Measurements from ENCODE around the gene SORCS2. TPM values are rescaled to one million over a fixed set of nuclear protein-coding genes. Genes with fewer than 3 reads are reported as not detected.

Gene SORCS2
- total and polyA plus RNA-seq, 4 donors, result 0.05 to 8.4 (median 1.8) TPM

DNA sequence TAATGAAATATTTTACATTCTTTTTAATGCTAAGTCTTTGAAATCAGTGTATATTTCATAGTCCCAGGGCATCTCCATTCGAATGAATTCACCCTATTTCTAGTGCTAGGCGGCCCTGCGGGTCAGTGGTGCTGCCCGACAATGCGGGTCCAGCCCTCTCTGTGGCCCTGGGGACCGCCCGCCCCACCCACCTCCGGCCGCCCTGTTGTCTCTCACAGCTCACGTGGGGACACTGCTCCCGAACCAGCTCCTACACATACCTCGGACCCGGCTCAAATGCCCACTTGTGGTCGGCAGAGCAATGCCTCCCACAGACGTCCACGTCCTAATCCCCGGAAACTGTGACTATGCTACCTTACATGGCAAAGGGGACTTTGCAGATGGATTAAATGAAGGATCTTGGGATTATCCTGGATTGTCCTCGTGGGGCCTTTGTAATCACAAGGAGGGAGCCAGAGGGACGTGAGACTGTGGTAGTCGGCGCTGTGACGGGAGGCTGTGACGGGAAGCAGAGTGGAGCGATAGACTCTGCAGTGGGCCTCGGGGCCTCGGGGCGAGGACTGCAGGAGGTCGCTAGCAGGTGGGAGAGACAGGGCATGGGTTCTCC lies 334.7 kb downstream of the SORCS2 start:
- no peak for ATAC-seq (ENCODE audit: low FRiP score)
- Histone ChIP-seq H3K4me1 (ENCODE audit: control insufficient read depth in 1 of 2, insufficient read depth in 2 of 2, low read length in 2 of 2) (no peaks in the 10 kb centered on the region), H3K36me3 (ENCODE audit: control insufficient read depth in 1 of 2, insufficient read depth in 2 of 2, low read length in 1 of 2) (no peaks in the 10 kb centered on the region), H3K27me3 (ENCODE audit: control insufficient read depth in 1 of 2, insufficient read depth in 2 of 2, low read length in 1 of 2) (no peaks in the 10 kb centered on the region), H3K27ac (ENCODE audit: low read depth in 1 of 2, low read length in 2 of 2) (no peak overlapping the region), H3K4me3 (ENCODE audit: low read length in 2 of 2) (no peak overlapping the region), H3K9me3 (ENCODE audit: control insufficient read depth, low read length) (no peaks in the 10 kb centered on the region)
- WGBS, 2 donors, result 90 to 91% methylated on average over 28 of the region's 28 CpGs
- intact Hi-C loops (cut with DNase I), result no loop called here
- DNase-seq, result no peak

DNA sequence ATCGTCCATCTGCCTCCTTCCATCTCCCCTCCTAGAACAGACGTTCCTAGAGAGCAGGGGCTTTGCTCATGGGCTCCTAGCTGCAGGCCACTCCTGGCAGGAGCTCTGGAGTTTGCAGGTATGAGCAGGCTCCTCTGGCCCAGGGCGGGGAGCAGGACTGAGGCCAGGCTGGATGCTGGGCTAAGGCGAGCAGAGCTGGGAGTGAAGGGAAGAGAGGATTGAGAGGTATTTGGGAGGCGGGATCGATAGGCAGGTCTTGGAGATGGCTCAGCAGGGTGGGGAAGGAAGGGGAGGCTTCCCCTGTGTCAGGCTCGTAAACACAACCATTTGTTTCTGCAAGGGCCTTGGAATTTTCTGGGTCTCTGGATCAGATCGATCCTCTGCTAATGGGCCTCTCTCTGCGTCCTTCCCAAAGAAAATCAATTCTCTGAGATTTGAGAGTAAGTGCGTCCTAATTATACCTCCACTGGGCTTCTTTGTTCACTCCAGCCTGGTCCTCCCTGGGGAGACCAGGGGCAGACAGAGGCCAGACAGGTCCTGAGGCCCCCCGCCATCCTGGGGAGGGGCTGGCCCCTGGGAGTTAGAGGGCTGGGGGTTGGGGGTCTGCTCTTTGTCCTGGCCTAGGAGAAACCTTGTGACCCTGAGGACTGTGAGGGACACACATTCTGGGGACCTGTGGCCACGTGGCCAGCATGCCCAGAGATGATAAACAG lies 337.2 kb downstream of the SORCS2 start:
- intact Hi-C loops (cut with DNase I), result no loop called here
- DNase-seq, result no peak
- no peaks in the 10 kb centered on the region for H3K4me1 ChIP-seq (ENCODE audit: control insufficient read depth in 1 of 2, insufficient read depth in 2 of 2, low read length in 2 of 2)
- H3K27me3 ChIP-seq (ENCODE audit: control insufficient read depth in 1 of 2, insufficient read depth in 2 of 2, low read length in 1 of 2), result no peaks in the 10 kb centered on the region
- no peak overlapping the region for H3K27ac ChIP-seq (ENCODE audit: low read depth in 1 of 2, low read length in 2 of 2)
- no peaks in the 10 kb centered on the region for H3K36me3 ChIP-seq (ENCODE audit: control insufficient read depth in 1 of 2, insufficient read depth in 2 of 2, low read length in 1 of 2)
- 83 to 87% methylated on average over 12 of the region's 12 CpGs for WGBS, 2 donors
- H3K9me3 ChIP-seq (ENCODE audit: control insufficient read depth, low read length), result no peaks in the 10 kb centered on the region
- H3K4me3 ChIP-seq (ENCODE audit: low read length in 2 of 2), result no peak overlapping the region
- no peak for ATAC-seq (ENCODE audit: low FRiP score)

DNA sequence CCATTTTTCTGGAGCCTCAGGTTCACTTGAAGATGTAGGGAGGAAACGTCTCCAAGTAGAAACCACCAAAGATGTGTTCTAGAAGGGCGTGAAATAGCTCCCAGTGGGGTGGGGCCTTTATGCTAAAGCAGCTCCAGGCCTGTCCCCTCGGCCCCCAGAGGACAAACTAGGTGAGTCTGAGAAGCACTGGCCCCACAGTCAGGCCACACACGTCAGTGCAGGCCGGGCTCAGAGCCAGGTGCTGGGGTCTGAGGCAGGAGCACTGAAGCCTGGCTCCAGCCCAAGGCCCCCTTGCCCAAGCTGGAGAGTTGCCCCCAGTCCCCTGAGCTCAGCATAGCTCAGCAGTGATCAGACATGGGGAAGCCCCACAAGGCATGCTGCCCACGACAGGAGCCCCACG lies 337.7 kb downstream of the SORCS2 start:
- 65 to 72% methylated on average over 7 of the region's 7 CpGs for WGBS, 2 donors
- intact Hi-C loops (cut with DNase I), result no loop called here
- H3K9me3 ChIP-seq (ENCODE audit: control insufficient read depth, low read length), result no peaks in the 10 kb centered on the region
- H3K4me3 ChIP-seq (ENCODE audit: low read length in 2 of 2), result no peak overlapping the region
- no peaks in the 10 kb centered on the region for H3K36me3 ChIP-seq (ENCODE audit: control insufficient read depth in 1 of 2, insufficient read depth in 2 of 2, low read length in 1 of 2)
- no peaks in the 10 kb centered on the region for H3K4me1 ChIP-seq (ENCODE audit: control insufficient read depth in 1 of 2, insufficient read depth in 2 of 2, low read length in 2 of 2)
- DNase-seq, result no peak
- no peaks in the 10 kb centered on the region for H3K27me3 ChIP-seq (ENCODE audit: control insufficient read depth in 1 of 2, insufficient read depth in 2 of 2, low read length in 1 of 2)
- H3K27ac ChIP-seq (ENCODE audit: low read depth in 1 of 2, low read length in 2 of 2), result no peak overlapping the region
- ATAC-seq (ENCODE audit: low FRiP score), result no peak

DNA sequence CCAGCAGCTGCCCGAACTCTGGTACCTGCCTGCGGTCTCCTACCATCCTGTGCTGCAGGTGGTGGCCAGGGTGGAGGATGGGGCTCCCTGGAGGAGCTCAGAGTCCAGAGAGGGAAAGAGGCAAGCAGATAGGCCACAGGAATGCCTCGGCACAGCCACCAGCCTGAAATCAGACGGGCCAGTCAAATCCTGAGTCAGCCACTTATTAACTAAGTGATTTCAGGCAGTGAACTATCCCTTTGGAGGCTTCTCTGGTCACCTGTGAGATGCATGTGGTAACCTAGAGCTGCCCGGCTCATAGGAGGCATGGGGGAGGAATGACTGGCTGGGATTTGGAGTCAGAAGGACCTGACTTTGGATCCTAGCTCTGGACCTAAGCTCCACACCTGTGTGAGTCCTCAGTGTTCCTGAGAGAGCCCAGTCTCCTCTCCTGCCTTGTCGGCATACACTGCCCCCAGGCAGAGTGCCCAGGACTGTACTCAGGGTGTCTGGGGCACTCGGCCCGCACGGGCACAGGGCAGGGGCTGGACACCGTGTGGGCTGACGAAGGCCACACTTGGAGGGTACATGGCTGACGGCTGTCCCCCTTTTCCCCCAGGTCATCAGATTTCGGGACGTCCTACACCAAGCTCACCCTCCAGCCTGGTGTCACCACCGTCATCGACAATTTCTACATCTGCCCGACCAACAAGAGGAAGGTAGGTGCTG lies 338.7 kb downstream of the SORCS2 start:
- no peak overlapping the region for H3K27ac ChIP-seq (ENCODE audit: low read depth in 1 of 2, low read length in 2 of 2)
- no peaks in the 10 kb centered on the region for H3K36me3 ChIP-seq (ENCODE audit: control insufficient read depth in 1 of 2, insufficient read depth in 2 of 2, low read length in 1 of 2)
- ATAC-seq (ENCODE audit: low FRiP score) (no peak), DNase-seq (no peak)
- H3K27me3 ChIP-seq (ENCODE audit: control insufficient read depth in 1 of 2, insufficient read depth in 2 of 2, low read length in 1 of 2), result no peaks in the 10 kb centered on the region
- intact Hi-C loops (cut with DNase I), result no loop called here
- no peaks in the 10 kb centered on the region for H3K4me1 ChIP-seq (ENCODE audit: control insufficient read depth in 1 of 2, insufficient read depth in 2 of 2, low read length in 2 of 2)
- no peak overlapping the region for H3K4me3 ChIP-seq (ENCODE audit: low read length in 2 of 2)
- 93 to 95% methylated on average over 17 of the region's 17 CpGs for WGBS, 2 donors
- H3K9me3 ChIP-seq (ENCODE audit: control insufficient read depth, low read length), result no peaks in the 10 kb centered on the region

DNA sequence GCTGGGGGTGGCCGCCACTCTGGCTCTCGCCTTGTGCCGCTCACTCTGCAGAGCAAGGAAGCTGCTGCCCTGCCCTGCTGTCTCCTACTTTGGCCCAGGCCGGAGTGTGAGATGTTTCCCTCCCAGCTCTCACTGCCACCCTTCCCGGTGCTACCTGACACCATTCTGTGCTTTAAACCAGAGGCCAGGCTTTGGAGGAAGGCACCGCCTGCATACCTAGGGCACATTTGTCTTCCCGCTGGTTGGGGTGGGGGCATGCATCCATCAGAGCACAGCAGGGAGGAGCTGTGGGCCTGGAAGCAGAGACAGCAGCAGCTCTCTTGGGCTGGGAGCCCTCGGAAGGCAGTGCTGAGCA lies 339.3 kb downstream of the SORCS2 start:
- DNase-seq, result no peak
- Histone ChIP-seq H3K27me3 (ENCODE audit: control insufficient read depth in 1 of 2, insufficient read depth in 2 of 2, low read length in 1 of 2) (no peaks in the 10 kb centered on the region), H3K9me3 (ENCODE audit: control insufficient read depth, low read length) (no peaks in the 10 kb centered on the region), H3K27ac (ENCODE audit: low read depth in 1 of 2, low read length in 2 of 2) (no peak overlapping the region), H3K36me3 (ENCODE audit: control insufficient read depth in 1 of 2, insufficient read depth in 2 of 2, low read length in 1 of 2) (no peaks in the 10 kb centered on the region), H3K4me3 (ENCODE audit: low read length in 2 of 2) (no peak overlapping the region), H3K4me1 (ENCODE audit: control insufficient read depth in 1 of 2, insufficient read depth in 2 of 2, low read length in 2 of 2) (no peaks in the 10 kb centered on the region)
- intact Hi-C loops (cut with DNase I), result no loop called here
- ATAC-seq (ENCODE audit: low FRiP score), result no peak
- 90 to 93% methylated on average over 8 of the region's 8 CpGs for WGBS, 2 donors

DNA sequence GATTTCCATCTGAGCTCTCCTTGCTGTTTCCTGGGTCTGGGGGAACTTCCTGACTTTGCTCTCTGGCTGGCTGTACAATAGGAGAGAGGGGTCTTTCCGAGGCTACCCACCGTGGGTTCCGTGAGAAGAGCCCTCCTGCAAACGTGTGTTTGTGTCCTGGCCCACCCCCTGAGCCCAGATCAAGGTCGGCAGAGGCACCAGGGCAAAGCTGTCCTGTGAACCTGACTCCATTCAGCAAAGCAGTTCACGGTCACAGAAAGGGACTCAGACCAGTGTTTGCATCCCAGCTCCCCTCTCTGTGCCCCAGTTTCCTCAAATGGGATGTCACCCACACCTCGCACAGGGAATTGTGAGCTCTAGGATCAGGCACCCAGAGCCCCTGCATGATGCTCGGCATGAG lies 339.7 kb downstream of the SORCS2 start:
- Histone ChIP-seq H3K36me3 (ENCODE audit: control insufficient read depth in 1 of 2, insufficient read depth in 2 of 2, low read length in 1 of 2) (no peaks in the 10 kb centered on the region), H3K4me1 (ENCODE audit: control insufficient read depth in 1 of 2, insufficient read depth in 2 of 2, low read length in 2 of 2) (no peaks in the 10 kb centered on the region), H3K27me3 (ENCODE audit: control insufficient read depth in 1 of 2, insufficient read depth in 2 of 2, low read length in 1 of 2) (no peaks in the 10 kb centered on the region), H3K9me3 (ENCODE audit: control insufficient read depth, low read length) (no peaks in the 10 kb centered on the region), H3K27ac (ENCODE audit: low read depth in 1 of 2, low read length in 2 of 2) (no peak overlapping the region), H3K4me3 (ENCODE audit: low read length in 2 of 2) (no peak overlapping the region)
- no peak for DNase-seq
- ATAC-seq (ENCODE audit: low FRiP score), result no peak
- 86 to 87% methylated on average over 8 of the region's 8 CpGs for WGBS, 2 donors
- intact Hi-C loops (cut with DNase I), result no loop called here

DNA sequence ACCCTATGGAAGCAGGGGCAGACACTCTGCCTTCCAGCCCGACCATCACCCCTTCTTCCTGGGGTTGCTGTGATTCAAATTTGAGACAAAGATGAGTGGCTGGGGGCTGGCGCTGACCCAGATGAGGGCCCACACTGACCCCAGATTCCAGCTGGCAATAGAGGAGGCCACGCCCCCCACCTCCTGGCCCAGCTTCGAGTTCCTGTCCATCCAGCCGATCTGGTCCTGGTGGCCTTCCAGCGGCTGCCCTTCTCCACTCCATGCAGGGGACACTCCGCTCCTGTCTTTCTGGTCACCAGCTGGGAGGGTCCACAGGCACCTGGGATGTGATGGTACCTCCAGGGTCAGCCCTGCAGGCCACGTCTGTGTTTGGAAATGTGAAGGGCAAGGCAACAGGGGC lies 340.9 kb downstream of the SORCS2 start:
- ATAC-seq (ENCODE audit: low FRiP score) (no peak), DNase-seq (no peak)
- no peaks in the 10 kb centered on the region for H3K9me3 ChIP-seq (ENCODE audit: control insufficient read depth, low read length)
- no peaks in the 10 kb centered on the region for H3K36me3 ChIP-seq (ENCODE audit: control insufficient read depth in 1 of 2, insufficient read depth in 2 of 2, low read length in 1 of 2)
- WGBS, 2 donors, result 88 to 91% methylated on average over 8 of the region's 8 CpGs
- no peaks in the 10 kb centered on the region for H3K4me1 ChIP-seq (ENCODE audit: control insufficient read depth in 1 of 2, insufficient read depth in 2 of 2, low read length in 2 of 2)
- H3K27me3 ChIP-seq (ENCODE audit: control insufficient read depth in 1 of 2, insufficient read depth in 2 of 2, low read length in 1 of 2), result no peaks in the 10 kb centered on the region
- no peak overlapping the region for H3K27ac ChIP-seq (ENCODE audit: low read depth in 1 of 2, low read length in 2 of 2)
- intact Hi-C loops (cut with DNase I), result no loop called here
- no peak overlapping the region for H3K4me3 ChIP-seq (ENCODE audit: low read length in 2 of 2)

DNA sequence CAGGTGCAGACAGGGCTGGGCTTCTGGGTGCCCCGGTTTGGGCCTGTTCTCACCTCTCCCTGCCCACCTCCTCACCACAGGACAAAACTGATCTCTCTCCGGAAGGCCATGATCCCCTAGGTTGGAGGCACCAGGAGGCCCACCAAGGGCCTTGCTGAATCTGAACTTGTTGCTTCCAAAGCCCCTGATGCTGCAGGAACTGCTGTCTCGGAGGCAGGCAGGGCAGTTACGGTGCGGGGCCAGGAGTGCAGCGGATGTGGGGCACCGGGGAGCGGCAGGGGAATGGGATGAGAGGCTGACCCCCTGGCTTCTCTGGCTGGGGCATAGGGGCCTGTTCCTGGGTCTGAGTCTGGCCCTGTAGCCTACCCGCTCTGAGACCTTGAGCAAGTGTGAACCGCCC lies 342.8 kb downstream of the SORCS2 start:
- no peak for DNase-seq
- H3K4me3 ChIP-seq (ENCODE audit: low read length in 2 of 2), result no peak overlapping the region
- H3K36me3 ChIP-seq (ENCODE audit: control insufficient read depth in 1 of 2, insufficient read depth in 2 of 2, low read length in 1 of 2), result no peaks in the 10 kb centered on the region
- no peaks in the 10 kb centered on the region for H3K9me3 ChIP-seq (ENCODE audit: control insufficient read depth, low read length)
- no peak for ATAC-seq (ENCODE audit: low FRiP score)
- H3K27me3 ChIP-seq (ENCODE audit: control insufficient read depth in 1 of 2, insufficient read depth in 2 of 2, low read length in 1 of 2), result no peaks in the 10 kb centered on the region
- WGBS, 2 donors, result 92 to 96% methylated on average over 10 of the region's 10 CpGs
- intact Hi-C loops (cut with DNase I), result no loop called here
- H3K4me1 ChIP-seq (ENCODE audit: control insufficient read depth in 1 of 2, insufficient read depth in 2 of 2, low read length in 2 of 2), result no peaks in the 10 kb centered on the region
- no peak overlapping the region for H3K27ac ChIP-seq (ENCODE audit: low read depth in 1 of 2, low read length in 2 of 2)

DNA sequence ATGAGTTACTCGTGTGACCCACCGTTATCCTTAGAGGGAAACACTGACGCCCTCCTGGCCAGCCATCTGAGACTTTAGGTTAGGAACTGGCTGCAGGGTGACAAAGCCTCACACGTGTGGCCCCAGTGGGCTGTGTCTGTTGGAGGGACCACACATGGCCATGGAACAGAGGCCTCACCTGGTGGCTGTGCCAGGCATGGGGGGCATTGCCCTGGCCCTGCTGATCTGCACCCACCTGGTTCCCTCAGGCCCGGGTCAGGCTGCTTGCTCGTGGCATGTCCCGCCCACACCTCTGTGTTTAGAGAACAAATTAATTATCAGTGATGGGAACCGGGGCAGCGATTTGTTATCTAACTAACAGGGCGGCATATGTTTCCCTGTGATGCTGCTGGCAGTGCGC lies 343.3 kb downstream of the SORCS2 start:
- no peaks in the 10 kb centered on the region for H3K9me3 ChIP-seq (ENCODE audit: control insufficient read depth, low read length)
- H3K4me1 ChIP-seq (ENCODE audit: control insufficient read depth in 1 of 2, insufficient read depth in 2 of 2, low read length in 2 of 2), result no peaks in the 10 kb centered on the region
- WGBS, 2 donors, result 91 to 94% methylated on average over 11 of the region's 11 CpGs
- intact Hi-C loops (cut with DNase I), result no loop called here
- ATAC-seq (ENCODE audit: low FRiP score) (no peak), DNase-seq (no peak)
- H3K4me3 ChIP-seq (ENCODE audit: low read length in 2 of 2), result no peak overlapping the region
- no peak overlapping the region for H3K27ac ChIP-seq (ENCODE audit: low read depth in 1 of 2, low read length in 2 of 2)
- H3K36me3 ChIP-seq (ENCODE audit: control insufficient read depth in 1 of 2, insufficient read depth in 2 of 2, low read length in 1 of 2), result no peaks in the 10 kb centered on the region
- no peaks in the 10 kb centered on the region for H3K27me3 ChIP-seq (ENCODE audit: control insufficient read depth in 1 of 2, insufficient read depth in 2 of 2, low read length in 1 of 2)

All from aorta (tissue), 5 donors.